GM18499 (cell line): Measurements from ENCODE around the gene RNASET2.

ENCODE experiments used
- ATAC-seq: cut with Tn5 transposase; IDR thresholded peaks from one replicate; pipeline ENCODE4 v1.9.1; 2021; ENCODE audit warnings: moderate number of reproducible peaks; ENCODE audit not compliant: insufficient read depth, unreplicated experiment

The RNASET2 gene

DNA sequence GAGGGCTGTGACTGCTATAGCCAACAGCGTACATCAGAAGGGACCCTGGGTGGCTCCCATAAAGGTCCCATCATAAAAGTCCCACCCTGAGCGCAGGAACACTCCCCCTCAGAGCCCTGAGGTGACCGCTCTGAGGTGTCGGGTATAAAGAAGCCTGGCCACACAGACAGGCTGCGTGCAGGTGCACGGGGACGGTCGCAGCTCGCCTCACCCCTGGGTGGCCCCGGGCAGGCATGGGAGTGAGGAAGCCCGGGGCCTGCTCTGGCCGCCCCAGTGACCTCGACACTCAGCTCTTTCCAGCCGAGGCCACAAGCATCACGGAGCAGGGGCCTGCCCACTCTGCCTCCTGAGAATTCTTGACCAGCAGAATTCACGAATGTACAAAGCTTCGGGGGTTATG is 14.4 kb upstream of the RNASET2 start:
- no peak for ATAC-seq

DNA sequence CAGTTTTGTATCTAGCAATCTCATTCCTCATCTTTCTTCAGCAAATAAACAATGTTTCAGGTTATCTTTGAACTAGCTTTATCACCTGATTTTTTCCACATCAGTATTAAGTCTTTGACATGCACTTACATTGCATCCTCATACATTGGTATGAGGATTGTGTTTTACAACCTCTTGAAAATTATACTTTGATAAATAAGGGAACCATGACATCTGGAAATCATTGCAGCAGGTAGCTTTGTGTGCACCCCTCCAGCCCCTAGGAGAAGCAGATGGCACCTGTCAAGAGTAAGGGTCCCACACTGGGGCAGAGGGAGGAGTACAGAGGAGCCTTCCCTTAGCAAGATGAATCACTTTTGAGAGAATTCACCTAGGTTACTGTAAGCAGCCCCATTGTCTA is 13.7 kb upstream of the RNASET2 start:
- ATAC-seq, result no peak

GRCh38 chr6:166969390-166970002 is 13.1 kb upstream of the RNASET2 start:
- no peak for ATAC-seq

DNA sequence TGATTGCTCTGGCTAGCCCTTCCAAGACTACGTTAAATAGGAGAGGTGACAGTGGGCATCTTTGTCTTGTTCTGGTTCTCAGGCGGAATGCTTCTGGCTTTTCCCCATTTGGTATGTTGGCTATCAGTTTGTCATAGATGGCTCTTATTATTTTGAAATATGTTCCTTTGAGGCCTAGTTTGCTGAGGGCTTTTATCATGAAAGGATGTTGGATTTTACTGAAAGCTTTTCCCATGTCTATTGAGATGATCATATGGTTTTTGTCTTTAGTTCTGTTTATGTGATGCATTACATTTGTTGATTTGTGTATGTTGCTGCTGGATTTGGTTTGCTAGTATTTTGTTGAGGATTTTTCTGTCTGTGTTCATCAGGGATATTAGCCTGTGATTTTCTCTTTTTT is 9.9 kb upstream of the RNASET2 start:
- no peak for ATAC-seq

DNA sequence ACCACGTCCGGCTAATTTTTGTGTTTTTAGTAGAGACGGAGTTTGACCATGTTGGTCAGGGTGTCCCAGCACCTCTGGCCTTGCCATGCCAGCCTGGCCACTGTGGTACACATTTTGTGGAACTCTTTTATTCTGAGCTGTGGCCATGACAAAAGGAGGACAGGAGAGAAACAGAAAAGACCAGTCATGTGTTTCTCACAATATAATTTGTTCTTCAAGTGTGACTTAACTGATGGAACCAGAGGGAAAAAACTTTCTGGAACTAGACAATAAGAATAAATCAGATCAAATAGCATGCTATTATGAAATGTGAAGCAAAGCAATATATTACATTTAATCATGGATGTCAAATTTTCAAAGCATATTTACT is 4.2 kb upstream of the RNASET2 start:
- no peak for ATAC-seq

GRCh38 chr6:166959911-166960608 is 3.7 kb upstream of the RNASET2 start:
- ATAC-seq, result no peak

DNA sequence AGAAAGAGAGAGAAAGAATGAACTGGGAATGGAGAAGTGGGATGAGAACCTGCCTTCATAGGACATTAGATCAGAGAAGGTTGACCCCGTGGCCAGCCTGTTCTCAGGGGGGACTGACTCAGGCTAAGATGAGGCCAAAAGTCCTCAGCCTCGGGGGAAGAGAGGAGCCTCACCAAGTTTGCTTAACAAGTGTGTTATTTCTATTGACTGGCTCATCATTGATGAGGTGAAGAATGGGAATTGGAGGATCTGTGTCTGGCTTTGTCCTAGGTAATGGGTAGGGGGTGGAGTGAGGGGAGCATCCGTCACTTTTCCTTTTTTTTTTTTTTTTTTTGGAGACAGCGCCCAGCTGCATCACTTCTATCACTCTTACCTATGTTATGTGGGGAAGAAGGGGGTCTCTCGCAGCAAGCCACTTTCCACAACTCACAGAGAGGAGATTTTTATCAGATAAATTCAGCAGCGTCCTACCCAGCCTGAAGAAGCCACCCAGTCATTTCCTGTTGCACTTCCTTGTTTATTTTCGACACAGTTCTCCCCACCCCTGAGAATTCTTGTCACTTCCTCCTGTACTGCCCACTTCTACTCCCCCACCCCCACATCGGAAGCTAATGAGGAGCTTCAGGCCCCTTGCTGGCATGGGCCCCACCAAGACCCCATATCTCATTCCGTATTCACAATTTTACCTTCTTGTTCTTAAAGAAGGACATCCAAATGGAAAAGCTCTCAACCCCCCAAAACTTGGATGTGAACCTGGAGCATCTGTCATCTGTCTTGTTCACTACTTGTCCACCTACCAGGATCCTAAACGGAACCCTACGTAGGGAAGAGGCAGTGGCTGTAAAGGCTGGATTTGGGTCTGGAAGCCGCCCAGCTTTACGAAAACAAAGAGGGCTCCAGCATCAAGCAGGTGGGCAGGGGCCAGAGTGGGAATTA is 2.8 kb upstream of the RNASET2 start:
- no peak for ATAC-seq

DNA sequence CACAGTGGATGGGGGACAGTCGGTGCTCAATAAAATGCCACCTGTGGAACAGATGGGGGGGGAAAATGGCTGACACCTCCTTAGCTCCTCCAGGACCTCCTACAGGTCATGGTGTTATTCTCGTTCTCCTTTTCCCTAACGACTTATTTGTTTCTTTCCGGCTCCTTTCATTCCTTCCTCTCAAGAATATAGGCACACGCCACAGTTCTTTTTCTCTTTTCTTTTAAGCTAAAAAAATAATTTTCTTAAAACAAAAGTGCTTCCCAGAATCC is 1.4 kb upstream of the RNASET2 start:
- no peak for ATAC-seq

- peak; percentile 27 for ATAC-seq
Measured at GRCh38 chr6:166957087-166957804, 896 bp upstream of the RNASET2 start.

- ATAC-seq, result no peak
Measured at GRCh38 chr6:166955865-166956443, 396 bp downstream of the RNASET2 start.

DNA sequence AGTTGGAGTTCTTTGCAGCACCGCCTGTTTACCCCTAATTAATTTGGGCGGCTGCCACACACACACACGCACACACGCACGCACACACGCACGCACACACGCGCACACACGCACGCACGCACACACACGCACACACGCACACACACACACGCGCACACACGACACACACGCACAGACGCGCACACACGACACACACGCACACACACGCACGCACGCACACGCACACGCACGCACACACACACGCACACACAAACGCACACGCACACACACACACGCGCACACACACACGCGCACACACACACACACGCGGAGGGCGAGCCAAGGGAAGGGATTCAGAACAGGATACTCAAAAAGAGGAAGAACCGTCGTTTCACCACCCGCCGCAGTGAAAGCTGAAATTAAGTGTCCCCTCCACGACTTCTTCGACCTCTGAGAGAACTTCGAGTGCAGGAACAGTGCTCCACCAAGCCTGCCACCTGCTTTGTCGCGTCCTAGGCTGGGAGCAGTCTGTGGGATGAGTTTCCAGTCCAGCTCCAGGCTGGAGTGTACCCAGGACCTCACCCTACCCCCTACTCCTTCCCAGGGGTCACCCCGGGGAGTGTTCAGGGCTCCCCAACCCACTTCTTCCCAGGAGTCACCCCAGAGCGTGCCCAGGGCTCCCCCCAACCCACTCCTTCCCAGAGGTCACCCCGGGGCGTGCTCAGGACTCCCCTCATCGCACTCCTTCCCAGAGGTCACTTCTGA is 1.1 kb downstream of the RNASET2 start:
- ATAC-seq, result no peak

DNA sequence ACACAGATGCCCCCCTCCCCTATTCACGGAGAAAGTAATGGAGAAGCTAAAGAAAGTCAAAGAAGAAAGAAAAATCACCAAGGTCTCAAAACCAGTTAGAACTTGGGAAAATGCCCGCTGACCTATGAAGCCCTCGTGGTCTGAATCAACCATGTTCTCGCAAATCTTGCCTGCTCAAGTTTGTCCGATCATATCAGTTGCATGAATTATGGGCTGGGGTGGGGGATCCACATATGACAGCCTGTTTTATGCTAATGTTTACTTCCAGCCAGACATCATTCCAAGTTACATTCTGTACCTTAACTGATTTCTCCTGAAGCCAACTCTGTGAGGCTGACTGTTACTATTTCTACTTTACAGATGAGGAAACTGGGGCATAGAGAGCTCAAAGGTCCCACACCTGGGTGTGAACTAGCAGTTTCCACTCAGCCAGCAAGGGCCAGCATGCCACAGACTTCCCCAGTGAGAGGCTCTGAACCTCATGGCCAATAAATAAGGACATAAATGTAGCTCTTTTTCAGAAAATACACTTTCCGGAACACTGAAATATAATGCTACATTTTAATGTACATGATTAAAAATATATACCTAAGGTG is 2.1 kb downstream of the RNASET2 start:
- no peak for ATAC-seq

- no peak for ATAC-seq
Measured at GRCh38 chr6:166952567-166953486, 3.5 kb downstream of the RNASET2 start.

- no peak for ATAC-seq
Measured at GRCh38 chr6:166952121-166952520, 4.2 kb downstream of the RNASET2 start.

GRCh38 chr6:166951670-166952060 is 4.7 kb downstream of the RNASET2 start:
- ATAC-seq, result no peak

DNA sequence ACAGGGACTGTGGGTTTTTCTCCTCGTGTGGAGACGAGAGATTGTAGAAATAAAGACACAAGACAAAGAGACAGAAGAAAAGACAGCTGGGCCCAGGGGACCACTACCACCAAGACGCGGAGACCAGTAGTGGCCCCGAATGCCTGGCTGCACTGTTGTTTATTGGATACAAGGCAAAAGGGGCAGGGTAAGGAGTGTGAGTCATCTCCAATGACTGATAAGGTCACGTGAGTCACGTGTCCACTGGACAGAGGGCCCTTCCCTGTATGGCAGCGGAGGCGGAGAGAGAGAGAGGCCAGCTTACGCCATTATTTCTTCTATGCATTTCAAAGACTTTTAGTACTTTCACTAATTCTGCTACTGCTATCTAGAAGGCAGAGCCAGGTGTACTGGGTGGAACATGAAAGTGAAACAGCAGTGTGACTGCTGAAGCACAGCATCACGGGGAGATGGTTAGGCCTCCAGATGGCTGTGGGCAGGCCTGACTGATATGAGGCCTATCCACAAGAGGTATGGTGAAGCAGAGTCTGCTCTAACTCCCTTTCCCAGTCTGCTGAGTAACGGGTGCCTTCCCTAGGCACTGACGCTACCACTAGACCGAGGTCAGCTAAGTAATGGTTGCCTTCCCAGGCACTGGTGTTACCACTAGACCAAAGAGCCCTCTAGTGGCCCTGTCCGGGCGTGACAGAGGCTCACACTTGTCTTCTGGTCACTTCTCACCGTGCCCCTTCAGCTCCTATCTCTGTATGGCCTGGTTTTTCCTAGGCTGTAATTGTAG is 5.3 kb downstream of the RNASET2 start:
- ATAC-seq, result peak; percentile 91

- ATAC-seq, result peak; percentile 33
Measured at GRCh38 chr6:166950443-166950821, 5.9 kb downstream of the RNASET2 start.
